Eye (tissue), 1 donor: Measurements from ENCODE around the gene TWIST2.

Experiments used
- DNase-seq: peaks from one replicate; pipeline ENCODE4 v3.0.0-alpha.2; 2015

Gene TWIST2

DNA sequence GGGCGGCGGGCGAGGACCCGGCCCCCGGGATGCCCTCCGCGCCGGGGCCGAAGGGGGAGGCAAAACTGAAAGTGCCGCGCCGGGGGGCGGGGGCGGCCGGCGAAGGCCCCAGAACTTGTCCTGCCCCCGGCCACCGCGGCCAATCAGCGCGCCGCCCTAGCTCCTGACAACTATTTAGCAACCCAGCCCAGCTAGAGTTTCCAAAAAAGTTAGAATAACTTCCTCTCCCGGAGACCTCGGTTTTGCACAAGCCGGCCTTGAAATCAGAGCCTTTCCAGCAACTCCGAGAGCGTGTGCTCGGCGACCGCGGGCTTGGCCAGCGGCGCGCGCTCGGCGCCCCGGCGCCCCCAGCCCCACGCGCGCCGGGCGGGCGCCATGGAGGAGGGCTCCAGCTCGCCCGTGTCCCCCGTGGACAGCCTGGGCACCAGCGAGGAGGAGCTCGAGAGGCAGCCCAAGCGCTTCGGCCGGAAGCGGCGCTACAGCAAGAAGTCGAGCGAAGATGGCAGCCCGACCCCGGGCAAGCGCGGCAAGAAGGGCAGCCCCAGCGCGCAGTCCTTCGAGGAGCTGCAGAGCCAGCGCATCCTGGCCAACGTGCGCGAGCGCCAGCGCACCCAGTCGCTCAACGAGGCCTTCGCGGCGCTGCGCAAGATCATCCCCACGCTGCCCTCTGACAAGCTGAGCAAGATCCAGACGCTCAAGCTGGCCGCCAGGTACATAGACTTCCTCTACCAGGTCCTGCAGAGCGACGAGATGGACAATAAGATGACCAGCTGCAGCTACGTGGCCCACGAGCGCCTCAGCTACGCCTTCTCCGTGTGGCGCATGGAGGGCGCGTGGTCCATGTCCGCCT is at the start of gene TWIST2:
Gene TWIST2, plus strand, starts transcription at position 245 of the 850 bp plus-strand sequence. Its CDS starts 131 bp downstream, at position 376.
- DNase-seq: peak; percentile 79

- DNase-seq: no peak
Measured at GRCh38 chr2:238801791-238802190, 46.1 kb upstream of the TWIST2 start.

- DNase-seq: no peak
Measured at GRCh38 chr2:238802957-238803356, 44.9 kb upstream of the TWIST2 start.

DNA sequence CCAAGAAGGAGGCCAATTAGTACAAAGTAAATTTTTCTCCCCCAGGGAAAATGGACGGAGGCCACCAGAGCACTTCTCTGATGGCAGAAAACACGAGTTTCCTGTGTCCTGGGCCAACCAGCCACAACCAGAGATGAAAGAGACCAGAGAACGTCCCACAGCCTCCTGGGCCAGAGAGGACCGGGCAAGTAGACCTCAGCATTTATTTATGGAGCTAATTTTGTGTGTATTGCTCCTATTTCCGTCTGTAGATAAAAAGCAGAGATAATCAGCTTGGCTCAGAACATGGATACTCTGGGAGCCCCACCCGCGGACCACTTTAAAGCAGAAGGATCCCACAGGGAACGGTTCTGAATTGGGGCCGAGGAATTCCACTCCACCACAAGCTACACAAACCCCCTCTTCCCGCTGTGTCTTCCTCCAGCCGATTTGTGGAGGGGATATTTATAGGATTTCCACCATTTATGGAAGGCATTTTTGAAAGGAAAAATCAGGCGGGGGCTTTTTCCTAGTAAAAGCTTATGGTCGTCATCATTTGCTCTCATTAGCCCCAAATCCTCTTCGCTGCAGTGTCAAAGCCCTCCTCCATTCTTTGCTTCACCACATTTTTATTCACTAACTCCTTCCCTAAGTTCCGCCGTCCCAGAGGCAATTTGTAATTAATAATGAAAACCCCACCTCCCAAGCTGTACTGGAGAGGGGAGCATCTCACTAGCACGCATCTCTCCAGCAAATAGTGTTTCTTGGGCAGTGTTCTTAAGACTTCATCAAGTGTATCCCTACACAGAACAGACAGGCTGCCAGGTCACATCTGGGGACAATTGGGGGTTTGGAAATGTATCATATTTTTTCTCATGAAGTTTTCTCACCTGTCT is 43.7 kb upstream of the TWIST2 start:
- no peak for DNase-seq

- DNase-seq: no peak
Measured at GRCh38 chr2:238808761-238809160, 39.1 kb upstream of the TWIST2 start.

GRCh38 chr2:238810321-238810720 is 37.6 kb upstream of the TWIST2 start:
- no peak for DNase-seq

- peak; percentile 30 for DNase-seq
Measured at GRCh38 chr2:238811293-238811692, 36.6 kb upstream of the TWIST2 start.

GRCh38 chr2:238811759-238812158 is 36.1 kb upstream of the TWIST2 start:
- DNase-seq: peak; percentile 62

DNA sequence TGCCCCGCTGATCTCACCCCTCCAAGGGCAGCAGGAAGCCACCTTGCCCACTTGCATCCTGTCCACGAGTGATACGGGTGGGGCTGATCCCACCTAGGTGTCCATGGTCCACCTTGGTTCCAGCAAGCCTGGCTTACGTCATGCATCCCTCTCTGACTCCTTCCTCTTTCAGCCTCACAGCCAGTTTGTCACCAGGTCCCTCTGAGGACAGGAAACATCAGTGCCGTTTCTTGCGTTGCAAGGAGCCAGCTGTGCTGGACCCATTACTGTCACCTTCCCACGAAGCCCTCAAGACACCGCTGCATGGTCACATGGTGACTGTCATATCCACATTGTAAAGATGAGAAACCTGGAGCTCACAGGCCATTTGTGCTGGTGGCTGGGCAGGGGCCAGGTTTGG is 34.8 kb upstream of the TWIST2 start:
- no peak for DNase-seq

DNA sequence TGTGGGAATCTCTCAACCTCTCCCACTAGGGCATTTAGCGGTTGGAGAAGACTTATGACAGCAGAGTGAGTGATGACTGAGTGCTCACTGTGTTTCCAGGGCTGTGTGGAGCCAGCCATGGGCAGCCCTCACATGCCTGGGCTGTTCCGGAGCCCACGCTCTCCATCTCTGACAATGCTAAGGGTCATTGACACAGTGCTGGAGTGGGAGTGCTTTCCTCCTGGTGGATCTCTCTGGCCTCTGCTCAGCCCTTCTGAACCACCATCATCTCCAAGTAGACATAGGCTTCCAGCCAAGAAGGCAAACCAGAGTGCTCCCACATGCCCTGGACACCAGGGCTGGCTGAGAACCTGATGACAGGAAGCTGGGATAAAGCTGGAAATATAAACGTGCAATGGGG is 33.1 kb upstream of the TWIST2 start:
- DNase-seq: no peak

- DNase-seq: no peak
Measured at GRCh38 chr2:238816291-238816690, 31.6 kb upstream of the TWIST2 start.

DNA sequence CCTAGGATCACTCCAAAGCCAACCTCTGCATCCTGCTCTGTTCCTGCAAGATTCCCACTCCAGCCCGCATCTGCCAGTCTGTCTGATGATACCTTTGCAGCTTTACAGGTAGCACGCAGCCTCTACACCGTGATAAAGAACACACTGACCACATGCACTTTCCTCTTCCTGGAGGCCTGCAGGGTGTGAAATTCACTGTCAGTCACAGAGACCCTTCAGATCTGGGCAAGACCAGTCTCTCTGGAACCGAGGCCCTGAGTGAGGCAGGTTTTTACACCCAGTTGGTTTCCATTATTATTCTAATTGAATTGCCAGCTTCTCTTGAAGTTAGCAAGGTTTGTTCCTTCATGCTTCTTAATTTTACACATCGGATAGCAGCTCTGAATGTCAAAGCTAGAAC is 30.5 kb upstream of the TWIST2 start:
- no peak for DNase-seq

DNA sequence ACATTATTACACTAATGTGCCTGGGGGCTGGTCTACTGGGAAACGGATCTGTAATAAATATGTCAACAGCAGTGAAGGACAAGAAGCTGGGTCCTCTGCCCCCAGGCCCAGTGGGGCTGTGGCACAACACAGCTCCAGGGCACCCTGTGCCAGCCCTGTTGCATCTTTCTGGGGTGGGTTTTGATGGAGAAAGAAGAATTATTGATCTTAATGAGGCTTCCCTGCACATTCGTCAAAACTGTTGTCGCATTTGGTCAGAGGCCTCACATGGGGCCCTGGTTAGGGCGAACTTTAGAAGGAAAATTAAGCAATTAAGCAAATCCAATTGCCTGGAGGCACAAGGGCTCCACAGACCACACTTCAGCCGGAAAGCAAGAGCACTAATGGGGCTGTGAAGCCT is 30.0 kb upstream of the TWIST2 start:
- DNase-seq: peak; percentile 60

DNA sequence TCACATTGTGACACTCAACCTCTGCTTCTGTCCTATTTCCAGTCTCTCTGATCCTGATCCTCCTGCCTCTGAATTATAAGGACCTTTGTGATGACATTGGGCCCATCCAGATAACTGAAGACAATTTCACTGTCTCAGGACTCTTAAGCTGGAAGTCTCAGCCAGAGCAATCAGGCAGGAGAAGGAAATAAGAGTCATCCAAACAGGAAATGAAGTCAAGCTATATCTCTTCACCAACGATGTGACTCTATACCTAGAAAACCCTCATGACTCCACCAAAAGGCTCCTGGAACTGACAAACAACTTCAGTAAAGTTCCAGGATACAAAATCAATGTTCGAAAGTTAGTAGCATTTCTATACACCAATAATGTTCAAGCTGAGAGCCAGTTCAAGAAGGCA is 29.3 kb upstream of the TWIST2 start:
- no peak for DNase-seq

- no peak for DNase-seq
Measured at GRCh38 chr2:238820197-238820596, 27.7 kb upstream of the TWIST2 start.

DNA sequence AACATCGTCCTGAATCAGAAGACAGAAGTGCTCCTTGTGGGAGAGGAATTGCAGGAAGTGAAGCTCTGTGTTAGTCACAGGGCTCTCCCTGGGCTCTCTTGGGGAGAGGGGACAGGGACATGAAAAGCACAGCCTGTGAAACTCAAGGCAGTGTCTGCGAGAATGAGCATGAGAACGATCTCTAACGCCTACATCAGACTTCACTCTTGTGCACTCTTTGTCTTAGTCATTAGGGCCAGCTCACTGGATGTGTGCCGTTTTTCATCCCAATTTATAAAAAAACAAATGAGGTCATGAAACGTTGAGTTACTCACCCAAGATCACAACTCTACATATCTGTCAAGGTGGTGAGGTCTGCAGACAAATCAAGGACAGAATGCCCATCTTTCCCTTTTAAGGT is 27.0 kb upstream of the TWIST2 start:
- no peak for DNase-seq

- peak; percentile 75 for DNase-seq
Measured at GRCh38 chr2:238821391-238821790, 26.5 kb upstream of the TWIST2 start.

DNA sequence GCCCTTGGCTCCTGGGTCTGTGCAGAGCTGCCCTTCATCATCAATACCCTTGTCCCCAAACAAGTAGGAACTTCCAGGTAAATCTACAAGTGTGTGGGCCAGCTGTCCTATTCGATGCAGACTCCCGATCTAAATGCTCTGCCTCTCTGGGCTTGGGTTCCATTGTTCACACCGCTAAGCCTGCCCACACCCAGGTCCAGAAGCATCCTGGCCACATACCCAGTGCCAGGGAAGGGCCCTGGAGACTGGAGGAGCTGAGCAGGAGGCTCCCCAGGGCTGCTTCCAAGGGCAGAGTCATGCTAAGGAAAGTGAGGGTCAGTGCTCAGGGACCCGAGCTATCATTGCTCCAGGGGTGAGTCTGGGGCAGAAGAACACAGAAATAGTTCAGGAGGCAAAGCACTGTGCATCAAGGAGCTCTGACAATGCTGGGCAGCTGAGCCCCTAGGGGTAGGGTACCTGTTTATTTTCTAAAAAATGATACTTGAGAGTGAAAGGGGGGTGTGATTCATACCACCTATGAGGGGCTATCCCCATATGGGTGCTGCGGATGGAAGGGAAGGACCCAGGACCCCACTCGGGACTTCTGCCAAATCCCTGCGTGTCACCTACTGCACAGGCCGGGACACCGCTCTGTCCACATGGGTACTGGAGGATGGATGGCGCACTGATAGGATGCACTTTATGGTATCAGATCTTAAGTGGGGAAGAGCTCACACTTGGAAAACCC is 25.8 kb upstream of the TWIST2 start:
- DNase-seq: no peak

DNA sequence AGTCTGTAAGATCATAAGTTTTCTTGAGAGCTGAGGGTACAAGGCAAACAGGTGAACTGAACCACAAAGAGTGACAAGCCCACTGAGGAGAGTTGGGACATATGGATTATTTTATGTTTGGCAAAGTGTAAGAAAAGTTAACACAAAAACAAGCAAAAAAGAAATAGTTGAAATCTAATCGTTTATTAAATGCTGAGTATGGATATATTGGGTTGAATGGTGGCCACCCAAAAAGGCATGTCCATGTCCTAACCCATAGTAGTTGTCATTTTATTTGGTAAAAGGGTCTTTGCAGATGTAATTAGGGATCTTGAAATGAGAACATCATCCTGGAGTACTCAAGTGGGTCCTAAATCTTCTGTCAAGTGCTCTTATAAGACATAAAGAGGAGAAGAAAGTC is 24.9 kb upstream of the TWIST2 start:
- DNase-seq: no peak

- no peak for DNase-seq
Measured at GRCh38 chr2:238831177-238831576, 16.7 kb upstream of the TWIST2 start.

GRCh38 chr2:238834982-238835381 is 12.9 kb upstream of the TWIST2 start:
- no peak for DNase-seq

DNA sequence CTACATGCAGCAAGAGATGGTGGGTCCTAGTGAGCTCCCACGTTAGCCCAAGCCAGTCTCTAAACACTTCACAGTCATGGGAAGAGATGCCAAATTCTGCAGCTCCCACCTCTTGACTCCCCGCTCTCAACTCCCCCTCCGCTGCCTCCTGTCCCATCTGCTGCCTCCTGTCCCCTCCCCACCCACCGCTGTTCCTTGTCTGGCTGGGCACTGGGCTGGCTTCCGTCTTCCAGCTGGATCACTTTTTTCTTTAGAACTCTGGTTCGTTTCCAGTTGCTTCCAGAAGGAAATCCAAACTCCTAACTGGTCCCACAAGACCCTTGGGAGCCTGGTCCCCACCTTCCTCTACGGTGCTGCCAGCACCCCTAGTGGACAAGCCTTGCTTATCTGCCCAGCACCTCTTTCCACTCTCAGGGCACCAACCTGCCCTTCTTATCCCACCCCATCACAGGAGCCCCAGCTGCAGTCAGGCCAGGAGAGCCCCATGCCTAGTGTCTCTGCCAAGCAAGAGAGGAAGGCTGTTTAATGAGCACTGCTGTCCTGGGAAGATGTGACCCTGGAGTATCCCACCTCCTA is 12.1 kb upstream of the TWIST2 start:
- DNase-seq: no peak

GRCh38 chr2:238838786-238839327 is 9.0 kb upstream of the TWIST2 start:
- DNase-seq: no peak
